SHP77 (cell line): ENCODE results near the gene DGKB.
A peak's percentile ranks its signal among the peaks of the same experiment; 100 is the strongest.

Experiments
- DNase-seq, 2 experiments: peaks; one replicate each; lab custom pipeline; 2025; lab: John Stamatoyannopoulos, UW

DGKB gene

DNA sequence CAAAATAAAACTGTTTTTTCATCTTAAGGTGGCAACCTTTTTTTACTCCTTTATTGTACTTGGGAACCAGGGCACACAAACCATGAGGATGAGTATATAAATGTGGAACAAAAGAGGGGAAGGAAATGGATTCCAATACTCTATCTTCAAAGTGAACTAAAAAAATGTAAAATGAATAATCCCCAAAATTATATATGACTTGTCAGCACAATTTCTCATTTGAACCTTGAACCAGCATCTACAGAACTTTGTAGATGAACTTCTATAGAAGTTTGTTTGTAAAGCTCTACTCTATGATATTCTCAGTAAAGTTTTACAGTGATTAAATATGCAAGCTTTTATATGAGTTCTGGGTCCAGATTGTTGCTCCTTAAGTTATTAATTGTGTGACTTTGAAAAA lies 694.8 kb downstream of the DGKB start:
- DNase-seq = no peak

DNA sequence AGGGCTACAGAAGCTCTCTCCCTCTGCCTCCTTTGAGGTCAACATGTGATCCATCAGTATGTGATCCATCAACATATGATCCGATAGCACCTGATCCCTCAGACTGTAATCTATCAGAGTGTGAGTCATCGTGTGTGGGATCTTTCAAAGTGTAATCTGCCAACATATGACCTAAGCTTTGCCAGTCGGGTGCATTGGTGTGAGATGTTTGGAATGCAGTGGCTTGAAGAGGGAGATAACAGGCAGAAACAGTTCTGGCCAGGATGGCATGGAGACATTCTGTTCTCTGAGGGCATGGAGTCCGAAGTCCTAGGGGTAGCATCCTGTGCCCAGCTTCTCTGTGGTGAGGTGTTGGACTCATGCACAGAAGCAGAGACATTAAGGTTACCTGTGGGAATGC lies 695.4 kb downstream of the DGKB start:
- DNase-seq = no peak

DNA sequence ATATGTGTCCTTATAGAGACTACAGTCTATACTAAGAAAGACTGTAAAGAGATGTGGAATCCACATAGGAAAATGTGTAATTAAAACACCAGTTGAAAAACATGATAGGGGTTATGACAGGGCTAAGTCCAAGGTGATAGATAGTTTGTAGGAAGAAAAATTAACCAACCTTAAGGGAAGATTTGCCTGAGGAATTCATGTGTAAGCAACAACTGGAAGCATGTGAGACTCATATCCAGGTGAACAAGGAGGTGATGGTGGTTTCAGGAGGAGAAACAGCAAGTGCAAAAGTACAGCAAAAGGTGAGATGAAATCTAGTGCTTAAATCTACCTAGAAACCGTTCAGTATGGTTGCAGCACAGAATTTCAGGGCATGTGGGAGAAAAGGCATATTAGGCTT lies 696.4 kb downstream of the DGKB start:
- DNase-seq = no peak

DNA sequence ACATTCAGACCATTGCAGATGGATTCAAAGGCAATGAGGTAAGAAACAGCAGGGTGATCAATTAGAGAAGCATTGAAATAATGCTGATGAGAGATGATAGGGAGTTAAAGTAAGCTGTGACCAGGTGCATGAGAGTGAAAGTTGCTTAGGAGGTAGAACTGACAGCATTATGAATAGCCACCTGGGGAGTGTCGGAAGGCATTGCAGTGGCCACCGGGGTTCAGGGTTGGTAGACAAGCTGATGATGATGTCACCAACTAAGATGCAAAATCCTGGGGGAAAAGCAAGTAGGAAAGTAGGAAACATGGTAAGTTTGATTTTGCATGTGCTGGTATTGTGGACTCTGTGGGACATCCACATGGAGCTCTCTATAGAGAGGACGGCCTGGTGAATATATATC lies 701.2 kb downstream of the DGKB start:
- DNase-seq = no peak

DNA sequence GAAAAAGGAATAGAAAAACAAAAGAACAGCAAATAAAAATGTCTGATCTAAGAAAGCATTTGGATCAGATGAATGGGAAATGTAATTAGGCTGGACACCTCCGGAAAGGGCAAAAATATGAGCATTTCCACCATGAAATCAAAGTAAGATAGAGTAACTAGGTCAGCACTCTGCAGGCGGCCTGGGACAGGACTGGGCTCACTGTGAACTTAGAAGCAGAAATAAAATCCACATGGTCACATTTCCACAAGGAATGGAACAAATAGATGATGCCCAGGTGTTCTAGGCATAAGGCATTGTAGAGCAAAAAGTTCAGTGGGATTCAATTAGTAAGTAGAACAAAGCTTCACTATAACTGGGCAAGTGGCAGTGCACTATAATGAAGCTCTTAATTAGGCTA lies 703.2 kb downstream of the DGKB start:
- no peak for DNase-seq

DNA sequence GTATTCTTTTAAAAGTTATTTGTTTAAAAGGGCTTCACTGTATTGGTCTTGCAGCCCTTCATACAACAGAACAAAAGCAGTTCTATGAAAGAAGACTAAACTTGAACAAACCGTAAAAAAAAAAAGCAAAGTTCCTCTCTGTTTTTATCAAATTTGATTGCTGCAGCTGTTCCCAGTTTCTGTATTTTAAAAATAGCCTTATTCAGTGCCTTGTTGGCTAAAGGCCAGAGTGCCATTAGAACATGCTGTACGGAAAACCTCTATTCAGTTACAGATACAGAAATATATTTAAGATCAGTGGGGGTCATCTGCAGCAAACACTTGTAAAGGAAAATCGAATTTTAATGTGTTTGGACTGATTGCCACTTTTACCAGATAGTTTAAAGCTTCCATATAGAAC lies 705.3 kb downstream of the DGKB start:
- DNase-seq = peak in 1 of 2 experiments; percentile 18

DNA sequence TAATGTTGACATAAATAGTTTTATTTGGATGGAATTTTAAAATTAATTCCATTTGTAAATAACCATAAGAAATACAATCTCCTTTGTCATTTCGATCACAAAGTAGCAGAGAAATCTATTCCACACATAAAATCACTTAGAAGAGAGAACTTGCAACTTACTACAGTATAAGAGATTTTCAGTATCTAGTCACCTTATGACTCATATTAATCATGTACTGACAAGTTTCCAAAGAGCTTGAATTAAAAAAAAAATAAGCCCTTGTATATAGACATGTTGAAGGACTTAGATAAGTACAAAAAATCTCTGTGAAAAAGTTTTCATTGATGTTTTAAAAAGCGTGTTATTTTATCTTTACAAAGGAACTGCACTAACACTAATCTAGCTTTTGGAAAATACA lies 706.0 kb downstream of the DGKB start:
- DNase-seq = no peak

DNA sequence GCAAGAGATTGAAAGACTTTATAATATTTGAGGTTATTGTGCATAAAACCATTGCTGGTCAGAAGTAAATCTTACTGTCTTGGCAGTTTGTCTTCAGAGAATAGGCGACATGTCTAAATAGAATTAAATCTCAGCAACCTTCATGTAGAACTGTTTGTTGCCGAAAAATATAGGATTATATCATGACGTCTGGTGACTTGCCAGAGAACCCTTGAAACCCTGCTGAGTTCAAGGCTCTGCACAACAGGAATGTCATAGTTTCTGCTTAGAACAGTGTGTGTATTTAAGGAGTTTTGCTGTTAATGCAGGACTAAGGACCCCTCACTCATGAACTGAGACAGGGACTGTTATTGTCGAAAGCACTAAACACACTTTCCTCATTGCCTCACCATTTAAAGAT lies 706.7 kb downstream of the DGKB start:
- no peak for DNase-seq

DNA sequence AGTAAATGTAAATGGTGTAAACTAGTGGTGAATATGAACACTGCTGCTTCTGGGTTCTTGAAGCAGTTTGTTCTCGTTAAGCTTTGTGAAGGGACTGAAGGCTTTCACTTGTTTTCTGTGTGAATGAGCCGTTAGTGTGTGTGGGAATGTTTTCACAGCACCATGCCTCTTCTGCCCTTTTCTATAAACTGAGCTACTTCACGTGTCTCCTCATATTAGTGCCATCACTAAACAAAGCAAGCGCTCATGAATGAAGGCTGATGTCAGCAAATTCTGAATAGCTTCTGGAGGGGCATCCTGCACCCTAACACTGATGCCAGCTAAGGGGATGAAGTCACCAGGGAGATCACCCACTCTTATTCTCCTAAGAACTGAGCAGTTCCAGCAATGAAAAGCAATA lies 707.5 kb downstream of the DGKB start:
- DNase-seq = no peak

DNA sequence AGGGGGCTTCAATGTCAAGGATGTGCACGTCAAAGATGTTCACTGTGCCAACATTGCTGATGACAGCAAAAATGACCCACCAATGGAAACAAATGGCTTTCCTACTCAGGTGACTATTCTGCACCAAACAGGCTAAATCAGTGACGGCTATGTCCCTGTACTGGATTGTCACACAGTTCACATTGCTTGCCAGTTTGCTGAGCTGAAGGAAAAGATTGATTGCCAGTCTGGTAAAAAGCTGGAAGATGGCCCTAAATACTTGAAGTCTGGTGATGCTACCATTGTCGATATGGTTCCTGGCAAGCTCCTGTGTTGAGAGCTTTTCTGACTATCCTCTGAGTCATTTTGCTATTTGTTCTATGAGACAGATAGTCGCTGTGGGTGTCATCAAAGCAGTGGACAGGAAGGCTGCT lies 710.9 kb downstream of the DGKB start:
- peak in 1 of 2 experiments; percentile 3 for DNase-seq

DNA sequence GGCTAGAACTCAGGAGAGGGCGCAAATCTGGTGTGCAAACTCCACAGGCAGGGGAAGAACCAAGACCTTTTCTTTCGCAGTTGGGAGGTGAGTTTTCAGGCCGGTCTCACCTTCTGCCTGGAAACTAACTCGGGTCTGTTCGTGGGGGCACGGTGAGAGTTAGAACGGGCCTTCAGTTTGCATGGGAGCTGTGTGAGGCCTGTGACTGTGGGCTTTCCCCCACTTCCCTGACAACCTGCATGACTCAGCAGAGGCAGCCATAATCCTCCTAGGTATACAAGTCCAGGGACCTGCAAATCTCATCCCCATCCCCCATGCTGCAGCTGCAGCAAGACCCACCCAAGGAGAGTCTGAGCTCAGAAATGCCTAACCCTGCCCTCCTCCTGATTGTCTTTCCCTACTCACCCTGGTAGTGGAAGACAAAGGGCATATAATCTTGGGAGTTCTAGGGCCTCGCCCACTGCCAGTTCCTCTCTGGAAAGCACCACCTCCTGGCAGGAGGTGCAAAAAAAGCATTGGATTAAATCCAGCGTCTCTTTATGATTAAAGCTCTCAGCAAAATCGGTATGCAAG lies 718.2 kb downstream of the DGKB start:
- no peak for DNase-seq

DNA sequence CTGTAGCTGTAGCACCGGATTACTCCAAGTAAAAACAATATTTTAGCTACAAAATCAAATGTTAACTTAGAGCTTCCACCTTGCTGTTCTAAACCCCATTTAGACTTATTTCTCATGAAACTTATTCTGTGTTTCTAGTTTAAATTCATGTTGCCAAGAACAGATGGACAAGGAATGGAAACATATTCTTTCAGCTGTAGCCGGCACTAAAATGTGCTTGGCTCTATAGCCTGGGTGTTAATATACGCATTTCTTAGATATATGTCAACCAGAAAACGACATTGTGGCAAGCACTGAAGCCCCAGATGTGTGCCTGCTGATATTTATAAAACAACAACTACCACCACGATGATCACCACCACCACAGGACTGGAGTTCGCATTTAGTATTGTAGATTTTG lies 722.8 kb downstream of the DGKB start:
- DNase-seq = no peak

DNA sequence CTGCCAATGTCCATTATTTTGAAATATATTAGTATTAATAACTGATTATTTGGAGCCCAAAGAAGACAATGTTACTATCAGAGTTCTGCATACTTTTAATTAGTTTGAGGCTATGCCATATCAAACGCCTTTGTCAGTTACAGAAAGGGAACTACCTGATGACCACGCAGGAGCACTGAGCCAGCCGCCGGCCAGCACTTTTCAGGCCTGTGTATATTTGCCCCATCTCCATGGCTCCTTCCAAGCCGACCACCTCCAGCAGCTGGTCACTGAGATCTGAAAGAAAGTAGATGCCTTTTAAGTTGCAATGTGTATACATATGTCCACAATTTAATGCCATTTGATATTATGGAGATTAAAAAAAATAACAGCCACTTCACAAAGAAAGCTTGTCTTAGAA lies 724.7 kb downstream of the DGKB start:
- DNase-seq = no peak

DNA sequence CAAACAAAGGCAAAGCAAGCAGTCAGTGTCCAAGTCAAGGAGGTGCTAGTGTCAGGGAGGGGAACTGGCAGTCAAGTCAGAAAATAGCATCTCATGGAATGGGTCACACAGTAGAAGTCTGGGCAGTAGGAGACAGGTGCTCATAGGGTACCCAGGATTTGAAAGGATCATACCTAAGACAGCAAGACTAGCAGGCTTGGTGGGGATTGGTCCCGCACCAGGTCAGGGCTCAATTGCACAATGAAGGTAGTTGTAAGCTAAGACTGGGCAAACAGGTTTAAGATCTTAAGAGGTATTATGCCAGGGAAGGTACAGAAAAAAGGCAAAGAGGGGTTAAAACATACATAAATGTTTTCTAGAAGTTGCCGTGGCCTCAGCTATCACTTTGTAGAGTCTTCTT lies 731.7 kb downstream of the DGKB start:
- DNase-seq = no peak

DNA sequence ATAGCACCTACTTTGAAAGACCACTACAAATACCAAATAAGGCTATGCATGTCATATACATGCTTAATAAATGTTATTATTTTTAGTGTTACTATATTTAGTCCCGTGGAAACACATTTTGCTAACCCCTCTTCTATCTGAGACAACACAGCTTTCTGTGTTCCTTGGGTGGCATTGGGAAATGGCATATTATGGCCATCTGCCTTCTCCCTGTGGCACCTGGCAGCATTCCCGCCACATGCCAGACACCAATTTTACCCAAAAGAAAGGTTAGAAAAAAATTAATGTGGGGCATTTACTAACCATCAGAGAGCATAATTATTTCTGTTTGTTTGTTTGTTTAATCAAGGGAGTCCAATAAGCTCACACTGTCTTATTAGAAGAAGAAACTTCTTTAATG lies 744.4 kb downstream of the DGKB start:
- no peak for DNase-seq

DNA sequence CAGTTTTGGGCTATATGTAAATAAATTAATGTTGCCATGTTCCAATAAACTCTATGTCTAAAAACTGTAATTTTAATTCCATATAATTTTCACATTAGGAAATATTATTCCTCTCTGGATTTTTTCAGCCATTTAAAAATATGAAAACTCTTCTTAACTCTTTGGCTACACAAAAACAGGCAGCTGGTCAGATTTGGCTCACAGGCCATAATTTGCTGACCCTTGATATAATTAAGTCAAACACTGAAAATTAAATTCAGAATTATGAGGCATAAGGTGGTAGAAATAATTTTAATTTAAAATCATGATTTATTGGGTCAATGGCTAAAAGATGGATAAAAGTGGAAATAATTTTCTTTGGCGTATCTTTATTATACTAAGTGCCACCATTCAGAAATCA lies 746.1 kb downstream of the DGKB start:
- DNase-seq = no peak

DNA sequence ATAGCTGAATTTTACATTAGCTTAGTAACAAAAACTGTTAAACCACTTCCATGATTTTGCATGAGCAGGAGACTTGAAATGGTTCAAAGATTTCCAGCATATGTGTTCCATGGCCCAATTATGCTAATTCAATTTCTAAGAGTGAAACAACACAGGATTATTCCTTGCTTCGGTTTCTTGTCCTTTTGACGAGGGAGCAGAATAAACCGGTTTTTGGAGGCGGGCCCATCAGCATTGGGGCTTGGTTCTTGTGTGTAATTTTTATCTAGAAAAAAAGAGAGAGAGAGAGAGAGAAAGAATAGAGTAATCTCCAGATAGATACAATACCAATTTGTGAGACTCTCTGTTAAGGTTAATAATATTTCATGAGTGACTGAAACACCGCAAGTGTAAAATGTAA lies 753.6 kb downstream of the DGKB start:
- DNase-seq = no peak

DNA sequence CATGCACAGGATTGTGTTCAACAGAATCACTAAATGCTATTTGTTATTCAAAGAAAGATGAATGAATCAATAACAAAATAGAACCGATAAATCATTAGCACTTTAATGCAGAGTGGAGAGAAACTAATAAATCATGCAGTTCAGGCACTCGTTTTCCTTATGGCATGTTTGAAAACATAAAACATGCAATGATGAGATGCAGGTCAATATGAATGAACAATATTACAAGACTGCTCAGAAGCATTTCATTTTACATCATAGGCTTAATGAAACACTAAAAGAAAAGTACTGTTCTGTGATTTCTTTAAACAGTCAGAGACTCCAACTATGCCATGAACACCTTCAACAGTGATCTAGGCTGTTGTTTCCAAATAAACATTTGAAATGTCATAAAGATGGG lies 755.0 kb downstream of the DGKB start:
- no peak for DNase-seq

DNA sequence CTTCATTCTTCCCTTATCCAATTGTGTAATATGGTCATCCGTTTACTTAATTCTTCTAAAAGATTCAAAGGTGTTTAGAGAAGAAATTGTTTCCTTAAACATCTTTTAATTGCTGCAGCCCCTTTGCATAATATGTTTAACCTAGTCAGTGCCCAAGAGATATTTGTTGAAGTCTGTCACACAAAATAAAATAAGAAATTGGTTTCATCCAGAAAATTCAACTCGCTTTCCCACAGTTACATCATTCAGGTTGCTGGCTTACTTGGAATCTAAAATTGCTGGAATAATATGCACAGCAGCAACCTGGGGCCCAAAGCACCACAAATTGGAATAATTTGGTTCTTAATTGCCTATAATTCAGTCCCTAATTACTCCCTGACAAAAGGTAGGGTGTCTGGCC lies 758.0 kb downstream of the DGKB start:
- DNase-seq = no peak

DNA sequence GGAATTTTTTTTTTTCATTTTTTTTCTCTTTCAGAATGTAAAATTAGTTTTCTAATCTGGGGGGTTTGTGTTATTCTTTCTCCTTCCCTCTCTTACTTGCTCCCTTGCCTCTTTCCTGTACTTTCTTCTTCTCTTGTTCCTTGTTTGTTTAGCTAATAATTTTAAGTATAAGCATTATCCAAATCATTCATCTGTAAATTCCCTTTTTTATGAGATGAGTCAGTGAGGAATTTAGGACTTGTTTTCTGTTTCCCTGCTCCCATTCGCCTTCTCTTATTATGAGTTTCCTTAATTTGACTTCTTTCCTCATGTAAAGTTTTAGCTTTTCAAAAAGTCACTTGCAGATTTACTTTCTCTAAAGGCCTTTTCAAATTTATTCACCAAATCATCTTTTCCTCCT lies 758.4 kb downstream of the DGKB start:
- DNase-seq = no peak

DNA sequence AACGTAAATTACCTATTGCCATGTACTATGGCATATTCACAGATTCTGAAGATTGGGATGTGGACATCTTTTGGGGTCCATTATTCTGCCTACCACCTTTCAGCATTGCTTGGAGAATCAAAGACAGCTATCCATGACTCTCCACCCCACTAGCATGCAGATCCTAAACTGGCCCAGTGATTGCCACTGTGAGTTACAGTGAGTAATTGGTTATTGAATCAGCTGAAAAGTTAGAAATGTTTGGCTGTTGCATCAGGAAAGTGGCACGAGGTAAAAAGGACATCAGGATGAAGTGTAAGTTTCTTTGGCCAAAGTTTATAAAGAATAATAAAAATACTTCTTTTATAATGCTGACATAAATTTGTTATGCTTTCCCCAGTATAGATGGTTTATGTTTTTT lies 764.9 kb downstream of the DGKB start:
- no peak for DNase-seq

DNA sequence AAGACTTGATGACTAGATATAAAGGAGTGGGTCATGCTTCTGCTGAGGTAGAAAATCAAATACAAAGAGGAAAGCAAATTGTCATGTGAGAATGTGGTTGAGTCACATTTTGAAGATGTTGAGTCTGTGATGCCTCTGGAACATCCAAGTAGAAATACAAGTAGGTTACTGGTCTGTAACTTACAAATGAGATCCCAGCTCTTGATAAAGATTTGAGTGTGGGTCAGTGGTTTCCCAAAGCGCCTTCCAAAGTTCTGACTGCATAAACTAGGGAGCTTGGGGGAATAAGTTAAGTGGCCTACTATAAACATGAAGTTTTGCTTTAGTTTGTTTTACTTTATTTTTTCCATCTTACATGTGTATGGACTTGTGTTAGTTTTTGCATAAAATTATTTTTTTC lies 768.8 kb downstream of the DGKB start:
- no peak for DNase-seq

DNA sequence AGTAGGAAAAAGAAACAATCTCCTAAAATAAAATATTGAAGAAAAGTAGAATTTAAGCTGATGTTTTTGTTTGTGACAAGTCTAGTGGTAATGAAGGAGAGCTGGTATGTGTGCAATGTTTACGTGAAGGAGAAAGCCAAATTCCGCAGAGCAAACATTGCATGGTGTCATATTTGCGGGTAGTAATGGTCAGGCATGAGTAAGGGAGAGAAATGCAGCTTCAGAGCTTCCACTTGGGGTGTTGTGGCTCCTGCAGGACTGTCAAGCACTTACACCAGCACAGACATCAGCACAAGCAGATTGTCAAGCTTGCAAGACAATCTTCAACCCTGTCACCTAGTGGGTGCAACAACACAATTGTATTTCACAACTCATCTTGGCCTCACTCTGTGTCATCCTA lies 776.6 kb downstream of the DGKB start:
- no peak for DNase-seq

DNA sequence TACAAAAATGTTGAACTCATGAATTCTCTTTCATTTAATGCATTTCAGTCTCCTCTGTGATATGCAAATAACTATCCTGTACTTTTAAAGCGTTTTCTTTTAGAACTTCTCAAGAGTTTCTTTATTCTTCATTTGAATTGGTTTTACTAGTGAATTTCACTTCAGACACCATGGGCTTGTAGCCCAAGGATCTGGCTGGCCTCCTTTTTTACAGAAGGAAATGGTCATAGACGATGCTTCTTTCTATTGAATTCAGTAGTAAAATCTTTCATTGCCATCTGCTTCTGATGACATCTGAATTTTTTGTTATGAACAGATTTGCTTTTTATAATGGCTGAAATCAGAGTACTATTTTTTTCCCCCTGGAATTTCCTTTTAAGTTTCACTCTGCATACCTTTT lies 777.8 kb downstream of the DGKB start:
- no peak for DNase-seq

DNA sequence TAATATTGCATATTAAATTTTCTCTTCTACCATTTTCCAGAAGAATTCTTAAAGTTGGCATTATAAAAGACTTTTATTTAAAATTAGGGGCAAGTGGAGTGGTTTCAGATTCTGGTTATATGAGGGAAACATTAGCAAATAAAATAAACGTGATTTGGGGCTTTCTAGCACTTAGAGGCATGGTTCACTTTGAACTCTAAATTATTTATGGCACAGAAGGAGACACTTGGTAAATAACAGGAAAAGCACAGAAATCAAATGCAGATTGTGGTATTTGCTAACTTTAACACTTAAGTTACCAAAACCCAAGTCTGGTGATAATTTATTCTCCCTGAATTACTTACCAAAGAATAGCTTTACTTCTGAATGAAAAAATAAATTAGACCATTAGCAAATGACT lies 778.6 kb downstream of the DGKB start:
- no peak for DNase-seq
